ENCODE data around the gene GPC5.

The GPC5 gene

DNA sequence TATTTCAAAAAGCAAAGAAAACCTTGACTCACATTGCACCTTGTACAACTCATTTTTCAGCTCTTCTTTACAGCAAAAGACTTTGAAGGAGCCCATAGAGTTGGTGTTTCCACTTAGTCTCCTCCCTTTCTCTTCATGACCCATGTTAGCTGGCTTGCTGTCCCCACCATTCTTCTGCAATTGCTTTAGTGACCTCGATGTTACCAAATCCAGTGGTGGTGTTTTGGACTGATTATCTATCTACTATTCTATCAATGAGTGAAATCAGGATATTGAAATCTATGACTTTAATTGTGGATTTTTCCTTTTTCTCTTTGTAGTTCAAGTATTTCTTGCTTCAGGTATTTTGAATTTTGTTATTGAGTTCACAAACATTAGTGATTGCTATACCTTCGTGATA is 197.3 kb downstream of the GPC5 start:
- no peak for DNase-seq

DNA sequence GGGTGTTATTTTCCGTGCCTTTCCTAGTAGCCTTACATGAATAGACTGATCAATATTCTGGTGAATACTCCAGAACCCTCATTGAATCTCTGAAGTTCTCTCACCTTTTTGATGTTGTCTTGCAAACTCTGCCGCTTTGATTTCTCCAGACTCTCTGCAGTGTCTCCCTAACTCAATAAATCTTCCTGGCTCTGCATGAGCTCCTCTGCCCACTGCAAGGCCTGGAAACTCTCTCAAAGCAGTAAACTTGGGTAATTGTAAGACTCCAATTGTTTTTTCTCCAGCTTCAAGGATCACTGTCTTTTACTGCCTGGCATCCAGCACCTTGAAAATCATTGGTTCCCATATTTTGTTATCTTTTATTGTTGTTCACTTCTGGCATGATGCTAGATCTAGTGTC is 198.4 kb downstream of the GPC5 start:
- no peak for DNase-seq

DNA sequence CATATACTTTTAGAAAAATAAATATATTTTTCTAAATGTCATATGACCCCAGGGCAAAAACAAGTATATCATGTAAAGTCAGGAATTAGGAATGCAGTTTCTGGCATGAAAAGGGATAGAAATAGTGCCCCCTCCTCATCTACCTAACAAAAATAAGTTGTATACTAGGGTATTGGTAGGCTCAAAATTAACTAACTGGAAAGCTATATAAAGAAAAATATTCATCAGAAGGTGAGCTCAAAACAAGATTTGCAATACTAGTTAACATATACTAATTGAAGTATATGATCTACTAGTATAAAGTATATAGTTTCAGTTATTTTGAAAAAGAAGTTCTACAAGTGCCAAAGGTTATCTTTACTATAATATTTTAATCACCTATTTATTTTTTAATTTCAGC is 200.2 kb downstream of the GPC5 start:
- no peak for DNase-seq

- no peak for DNase-seq
These were observed 202.9 kb downstream of the GPC5 start for GRCh38 chr13:91601273-91601672.

GRCh38 chr13:91601807-91602206 is 203.4 kb downstream of the GPC5 start:
- no peak for DNase-seq

DNA sequence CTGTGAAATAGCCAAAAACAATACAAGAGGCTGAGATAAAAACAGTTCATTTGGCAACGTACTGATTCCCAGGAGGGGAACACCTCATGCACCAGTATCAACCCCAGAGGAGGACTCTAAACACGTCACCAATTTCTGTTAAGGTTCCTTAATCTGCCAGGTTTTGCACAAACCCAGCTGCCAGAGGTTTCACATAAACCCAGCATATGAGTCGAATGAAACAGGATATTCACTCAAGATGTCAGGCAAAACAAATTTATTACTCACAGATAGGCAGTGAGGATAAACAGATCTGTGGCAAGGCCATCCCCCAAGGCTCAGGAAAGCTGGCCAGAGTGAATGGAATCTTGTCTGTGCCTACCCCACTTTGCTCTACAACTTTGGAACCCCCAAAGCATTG is 210.9 kb downstream of the GPC5 start:
- DNase-seq: no peak

- DNase-seq: no peak
These were observed 219.9 kb downstream of the GPC5 start for GRCh38 chr13:91618315-91618714.

DNA sequence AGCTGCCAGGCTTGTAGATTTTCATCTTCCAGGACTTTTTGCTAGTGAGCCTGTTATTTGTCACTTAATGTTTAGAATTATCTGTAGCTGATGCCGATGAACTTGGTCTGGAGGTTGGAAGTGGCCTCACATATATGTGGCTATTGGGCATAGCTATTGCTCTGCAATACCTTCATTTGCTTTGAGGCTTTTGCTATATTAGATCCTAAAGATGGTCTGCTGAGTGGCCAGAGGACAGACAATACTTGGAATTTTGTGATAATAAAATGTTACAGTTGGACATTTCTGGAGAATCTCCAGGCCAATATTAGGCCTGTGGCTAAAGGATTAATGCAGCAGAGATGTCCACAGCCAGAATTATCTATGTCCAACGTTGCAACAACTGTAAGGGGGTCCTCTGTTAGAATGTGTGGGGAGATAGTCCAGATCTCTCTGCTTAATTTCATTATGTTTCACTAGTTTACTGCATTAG is 222.3 kb downstream of the GPC5 start:
- DNase-seq: no peak

DNA sequence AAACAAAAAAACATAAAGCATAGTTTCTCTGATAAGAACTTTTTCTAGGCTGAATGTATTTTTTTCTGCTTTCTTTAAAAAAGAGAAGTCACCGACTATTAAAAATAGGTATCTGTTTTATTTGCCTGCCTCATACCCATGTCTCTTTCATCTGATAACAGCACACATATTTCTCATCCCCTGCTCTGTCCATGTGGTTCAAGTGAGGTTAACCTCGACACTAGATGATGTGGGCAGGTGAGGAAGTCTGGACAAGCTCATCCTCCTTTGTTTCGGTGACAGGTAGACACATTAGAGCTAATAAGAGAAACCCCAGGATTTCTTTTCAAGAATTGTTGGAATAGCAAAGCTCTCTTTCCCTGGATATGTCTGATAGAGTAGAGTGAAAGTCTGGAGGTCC is 222.7 kb downstream of the GPC5 start:
- no peak for DNase-seq

- no peak for DNase-seq
These were observed 223.5 kb downstream of the GPC5 start for GRCh38 chr13:91621963-91622362.

DNA sequence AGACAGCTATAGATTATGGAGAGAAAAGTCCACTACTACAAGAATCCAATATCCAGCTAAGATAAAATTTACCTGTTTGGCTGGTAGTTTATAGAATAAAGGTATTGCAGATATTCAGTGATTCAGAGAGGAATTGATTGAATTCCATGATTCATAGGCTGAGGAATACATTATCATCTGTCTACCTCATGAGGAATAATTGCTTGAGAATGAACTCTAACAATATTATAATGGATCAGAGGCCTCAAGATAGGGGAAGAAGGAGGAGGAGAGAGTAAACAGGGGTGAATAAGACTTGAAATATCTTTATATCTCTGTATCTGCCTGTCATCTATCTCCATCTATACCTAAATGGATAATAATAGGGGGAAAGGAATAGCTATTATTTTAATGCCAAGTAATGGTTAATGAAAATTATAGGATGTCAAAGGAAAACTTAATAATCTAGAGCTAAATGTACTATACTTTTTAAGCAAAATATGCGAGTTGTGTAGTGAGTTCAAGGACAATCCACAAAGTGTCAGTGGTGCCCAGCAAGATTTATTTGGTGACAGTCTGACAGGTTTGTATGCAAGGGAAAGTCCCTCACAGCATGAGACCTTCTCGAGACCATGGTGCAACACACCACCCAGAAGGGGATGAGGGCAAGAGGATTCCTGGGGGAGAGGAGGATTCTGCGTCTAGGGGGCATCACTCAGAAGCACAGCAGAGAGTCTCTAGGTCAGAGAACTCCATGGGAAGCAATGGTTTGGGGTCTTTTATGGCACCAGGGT is 224.5 kb downstream of the GPC5 start:
- DNase-seq: no peak

GRCh38 chr13:91627952-91628739 is 229.7 kb downstream of the GPC5 start:
- no peak for DNase-seq

DNA sequence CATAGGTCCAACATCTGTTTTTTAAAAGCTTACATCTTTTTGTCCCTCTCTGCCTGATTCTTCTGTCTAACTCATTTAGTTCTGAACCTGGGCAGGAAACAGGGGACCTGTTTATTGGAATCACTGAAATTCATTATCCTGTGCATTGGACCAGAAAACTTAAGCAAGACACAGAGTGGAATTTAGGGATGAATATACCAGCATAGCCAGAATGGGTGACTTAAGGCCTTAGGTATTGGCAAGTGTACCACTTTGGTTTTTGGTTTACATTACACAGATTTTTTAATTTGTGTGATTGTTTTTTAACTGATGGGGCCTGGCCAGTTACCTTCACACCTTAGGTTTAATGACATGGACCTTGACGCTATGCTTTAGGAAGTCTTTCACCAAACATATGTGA is 232.5 kb downstream of the GPC5 start:
- no peak for DNase-seq

DNA sequence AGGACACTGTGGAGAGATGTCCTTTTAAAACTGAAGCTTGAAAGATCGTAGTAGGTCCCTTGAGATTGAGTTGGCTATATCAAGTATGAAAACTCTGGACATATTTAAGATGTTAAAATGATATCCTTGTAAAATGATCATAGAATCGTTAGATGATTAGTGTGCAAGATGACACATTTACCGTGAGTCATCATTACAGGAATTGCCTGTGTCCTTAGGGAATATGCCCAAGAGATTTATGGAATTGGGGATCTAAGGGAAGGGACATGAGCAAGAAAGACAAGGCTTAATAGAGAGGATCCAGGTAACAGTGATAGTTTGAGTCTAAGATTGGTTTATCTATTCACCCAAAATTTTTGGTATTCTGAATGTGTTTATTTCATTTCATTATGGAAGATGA is 233.7 kb downstream of the GPC5 start:
- DNase-seq: no peak

- DNase-seq: no peak
These were observed 240.9 kb downstream of the GPC5 start for GRCh38 chr13:91639330-91639729.

DNA sequence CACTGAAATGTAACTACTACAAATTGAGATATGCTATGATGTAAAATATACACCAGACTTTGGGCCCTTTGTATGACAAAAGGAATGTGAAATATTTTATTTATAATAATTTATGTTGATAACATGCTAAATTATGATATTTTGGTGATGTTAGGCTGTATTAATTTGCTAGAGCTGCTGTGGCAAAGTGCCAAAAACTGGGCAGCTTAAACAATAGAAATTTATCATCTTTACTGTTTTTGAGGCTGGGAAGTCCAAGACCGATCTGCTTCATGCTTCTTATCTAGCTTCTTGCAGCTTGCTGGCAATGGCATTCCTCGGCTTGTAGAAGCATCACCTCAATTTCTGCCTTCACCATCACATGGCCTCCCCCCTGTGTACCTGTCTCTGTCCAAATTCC is 245.0 kb downstream of the GPC5 start:
- no peak for DNase-seq

- no peak for DNase-seq
These were observed 246.4 kb downstream of the GPC5 start for GRCh38 chr13:91644806-91645205.

GRCh38 chr13:91647361-91647990 is 249.1 kb downstream of the GPC5 start:
- DNase-seq: no peak

DNA sequence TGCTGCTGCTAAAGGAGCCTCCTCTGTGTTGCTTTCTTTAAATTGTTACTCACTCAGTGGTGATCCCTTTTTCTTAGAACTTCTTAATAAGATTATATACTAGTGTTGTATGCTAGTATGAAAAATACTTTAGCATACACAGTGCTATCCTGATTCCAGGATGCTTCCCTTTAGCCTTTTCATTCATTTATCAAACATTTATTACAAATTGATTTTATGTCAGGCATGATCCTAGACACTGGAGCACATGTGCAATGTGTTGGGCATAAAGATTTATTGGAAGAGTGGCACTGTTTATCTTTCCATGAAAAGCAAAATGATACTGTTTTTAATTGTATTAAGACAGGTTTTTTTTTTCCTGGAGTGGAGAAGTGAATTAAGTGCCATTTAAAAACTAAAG is 249.6 kb downstream of the GPC5 start:
- DNase-seq: no peak

DNA sequence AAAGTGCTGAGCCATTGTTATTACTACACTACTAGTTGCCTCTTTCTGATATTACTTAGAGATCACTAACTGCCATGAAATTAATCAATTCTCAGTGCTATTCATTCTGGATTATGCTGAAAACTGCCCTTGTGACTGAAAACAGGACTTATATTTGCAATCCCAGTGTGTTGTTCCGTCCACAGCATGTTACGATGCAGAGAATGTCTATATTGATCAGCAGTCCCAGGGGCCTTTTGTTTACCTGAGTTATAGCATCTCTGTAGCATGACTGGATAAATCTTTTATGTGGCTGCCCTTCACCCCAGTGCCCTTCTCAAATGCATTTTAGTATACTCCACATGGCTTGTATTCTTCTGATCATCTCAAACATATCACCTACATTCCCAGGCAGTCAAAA is 251.0 kb downstream of the GPC5 start:
- no peak for DNase-seq

DNA sequence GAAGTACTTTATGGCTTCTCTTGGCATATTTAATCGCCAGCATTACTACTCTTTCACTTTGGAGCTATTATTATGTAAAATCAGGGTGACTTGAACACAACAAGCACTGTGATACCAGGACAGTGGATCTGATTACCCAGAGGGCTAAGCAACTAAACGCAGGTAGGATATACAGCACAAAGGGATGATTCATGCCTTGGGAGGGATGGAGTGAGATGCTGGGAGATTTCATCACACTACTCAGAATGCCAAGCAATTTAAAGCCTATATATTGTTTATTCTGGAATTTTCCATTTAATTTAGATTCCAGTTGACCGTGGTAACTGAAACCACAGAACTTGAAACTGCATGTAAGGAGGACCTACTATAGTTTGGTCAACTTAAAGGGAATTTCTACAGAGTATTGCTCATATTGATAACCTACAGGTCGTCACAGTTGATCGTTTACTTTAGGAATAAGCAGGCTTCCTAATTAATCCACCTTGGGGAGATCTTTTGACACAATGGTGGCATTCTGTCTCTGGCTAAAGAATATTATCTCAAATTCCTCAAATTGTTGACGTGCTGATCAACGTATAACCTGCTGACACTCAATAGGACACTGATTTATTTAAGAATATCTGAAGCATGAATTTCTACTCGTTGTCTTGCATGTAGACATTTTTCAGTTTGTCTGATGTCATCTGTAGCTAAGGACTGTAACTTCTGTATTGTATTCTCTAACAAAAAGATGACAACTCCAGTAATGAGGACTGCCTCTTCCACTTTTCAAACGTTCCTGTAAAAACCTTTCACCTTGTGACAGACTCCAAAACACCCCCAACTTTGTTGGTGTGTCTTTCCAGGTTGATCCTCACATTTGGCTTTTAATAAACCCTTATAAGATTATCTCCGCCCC is 254.2 kb downstream of the GPC5 start:
- DNase-seq: no peak

GRCh38 chr13:91655731-91656130 is 257.3 kb downstream of the GPC5 start:
- DNase-seq: no peak

- DNase-seq: no peak
These were observed 258.9 kb downstream of the GPC5 start for GRCh38 chr13:91657283-91657682.
